ENCODE data around the gene UBE2V1.

DNA sequence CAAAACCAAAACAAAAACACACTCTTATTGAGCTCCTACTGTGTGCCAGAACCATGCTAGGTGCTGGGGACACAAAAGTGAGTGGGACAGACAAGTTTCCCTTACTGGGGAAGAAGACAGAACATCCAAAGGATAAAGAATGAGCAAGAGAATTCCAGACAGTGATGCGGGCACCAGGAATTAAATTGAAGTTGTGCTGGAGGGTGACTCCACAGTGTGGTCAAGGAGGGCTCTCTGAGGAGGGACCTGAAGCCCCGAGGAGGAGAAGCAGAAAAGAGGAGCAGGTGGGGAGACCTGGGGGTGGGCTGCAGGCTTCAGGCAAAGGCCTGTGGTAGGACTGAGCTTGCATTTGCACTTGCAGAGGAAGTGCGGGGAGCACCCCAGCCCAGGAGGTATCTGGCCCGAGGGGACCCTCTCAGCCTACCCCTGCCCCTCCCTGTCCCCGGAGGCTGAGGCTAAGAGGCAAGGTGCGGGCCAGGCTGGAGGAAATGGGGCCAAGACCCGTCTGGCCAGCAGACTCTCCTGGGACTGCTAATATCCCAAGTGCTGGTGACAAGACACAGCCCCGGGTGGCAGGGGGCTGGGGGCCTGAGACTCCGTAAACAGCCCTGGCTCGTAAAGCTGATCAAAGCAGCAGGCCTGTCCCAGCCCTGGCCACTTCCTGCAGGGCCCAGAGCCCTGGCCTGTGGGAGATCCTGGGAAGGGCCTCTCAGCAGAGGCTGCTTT, 73.1 kb downstream of the UBE2V1 start:
- TF ChIP-seq, protein P1, sequence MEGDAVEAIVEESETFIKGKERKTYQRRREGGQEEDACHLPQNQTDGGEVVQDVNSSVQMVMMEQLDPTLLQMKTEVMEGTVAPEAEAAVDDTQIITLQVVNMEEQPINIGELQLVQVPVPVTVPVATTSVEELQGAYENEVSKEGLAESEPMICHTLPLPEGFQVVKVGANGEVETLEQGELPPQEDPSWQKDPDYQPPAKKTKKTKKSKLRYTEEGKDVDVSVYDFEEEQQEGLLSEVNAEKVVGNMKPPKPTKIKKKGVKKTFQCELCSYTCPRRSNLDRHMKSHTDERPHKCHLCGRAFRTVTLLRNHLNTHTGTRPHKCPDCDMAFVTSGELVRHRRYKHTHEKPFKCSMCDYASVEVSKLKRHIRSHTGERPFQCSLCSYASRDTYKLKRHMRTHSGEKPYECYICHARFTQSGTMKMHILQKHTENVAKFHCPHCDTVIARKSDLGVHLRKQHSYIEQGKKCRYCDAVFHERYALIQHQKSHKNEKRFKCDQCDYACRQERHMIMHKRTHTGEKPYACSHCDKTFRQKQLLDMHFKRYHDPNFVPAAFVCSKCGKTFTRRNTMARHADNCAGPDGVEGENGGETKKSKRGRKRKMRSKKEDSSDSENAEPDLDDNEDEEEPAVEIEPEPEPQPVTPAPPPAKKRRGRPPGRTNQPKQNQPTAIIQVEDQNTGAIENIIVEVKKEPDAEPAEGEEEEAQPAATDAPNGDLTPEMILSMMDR (conservative IDR thresholded peaks at IDR 0.05; ENCODE audit: low read length) = no peak
- no peak for TF ChIP-seq EZH2phosphoT487 (IDR thresholded peaks at IDR 0.05; ENCODE audit: borderline replicate concordance)
